NCI-H1436 (cell line): ENCODE results near the gene OR2AT4.
"Not testable (repeated sequence)": the region's sequence is repeated elsewhere in the genome, so short reads cannot be mapped to it uniquely, and the experiment has no call there.

Source experiments
- DNase-seq: peaks from one replicate; lab custom pipeline; 2025; lab: John Stamatoyannopoulos, UW

Gene OR2AT4

GRCh38 chr11:75096456-75097172 is at the start of gene OR2AT4:
OR2AT4 (minus strand) TSS chr11:75096876.
- DNase-seq, result no peak

- no peak for DNase-seq
These were observed 49.4 kb upstream of the OR2AT4 start for GRCh38 chr11:75145972-75146519.

- no peak for DNase-seq
These were observed 48.7 kb upstream of the OR2AT4 start for GRCh38 chr11:75145196-75145971.

GRCh38 chr11:75144716-75145014 is 48.0 kb upstream of the OR2AT4 start:
- DNase-seq, result no peak

- DNase-seq, result no peak
These were observed 46.7 kb upstream of the OR2AT4 start for GRCh38 chr11:75143420-75143731.

GRCh38 chr11:75142714-75143419 is 46.2 kb upstream of the OR2AT4 start:
- DNase-seq, result peak; percentile 30

GRCh38 chr11:75141166-75141565 is 44.5 kb upstream of the OR2AT4 start:
- no peak for DNase-seq

- DNase-seq, result peak; percentile 1
These were observed 43.8 kb upstream of the OR2AT4 start for GRCh38 chr11:75140269-75141138.

- no peak for DNase-seq
These were observed 39.0 kb upstream of the OR2AT4 start for GRCh38 chr11:75135651-75136050.

- DNase-seq, result no peak
These were observed 38.5 kb upstream of the OR2AT4 start for GRCh38 chr11:75135021-75135650.

- DNase-seq, result no peak
These were observed 37.3 kb upstream of the OR2AT4 start for GRCh38 chr11:75133976-75134375.

- DNase-seq, result no peak
These were observed 35.4 kb upstream of the OR2AT4 start for GRCh38 chr11:75132080-75132479.

- no peak for DNase-seq
These were observed 29.9 kb upstream of the OR2AT4 start for GRCh38 chr11:75126564-75126963.

- DNase-seq, result no peak
These were observed 21.9 kb upstream of the OR2AT4 start for GRCh38 chr11:75118577-75118976.

- DNase-seq, result no peak
These were observed 17.8 kb upstream of the OR2AT4 start for GRCh38 chr11:75114465-75114864.

- DNase-seq, result no peak
These were observed 16.4 kb upstream of the OR2AT4 start for GRCh38 chr11:75113030-75113429.

- no peak for DNase-seq
These were observed 15.5 kb upstream of the OR2AT4 start for GRCh38 chr11:75112200-75112599.

- no peak for DNase-seq
These were observed 10.5 kb upstream of the OR2AT4 start for GRCh38 chr11:75107187-75107586.

- DNase-seq, result not testable (repeated sequence)
These were observed 9.4 kb upstream of the OR2AT4 start for GRCh38 chr11:75105967-75106681.

GRCh38 chr11:75105462-75105925 is 8.8 kb upstream of the OR2AT4 start:
- DNase-seq, result peak; percentile 2
